ENCODE measurements around the gene C21orf91. TPM values are rescaled to one million over a fixed set of nuclear protein-coding genes. Genes with fewer than 3 reads are reported as not detected.

C21orf91 gene
- total RNA-seq, 1 donor from 2014 or later, result 26.7 TPM

- Mint-ChIP-seq H3K4me3 (no peak overlapping the region), H3K27me3 (ENCODE audit: low read depth) (no peaks in the 10 kb centered on the region), H3K9me3 (no peaks in the 10 kb centered on the region), H3K4me1 (peaks cover 10% of the 10 kb centered on the region), H3K36me3 (peaks cover 23% of the 10 kb centered on the region), H3K27ac (no peak overlapping the region)
- TF ChIP-seq CTCF (IDR thresholded peaks at IDR 0.05; ENCODE audit: unreplicated experiment), result no peak
- no peak for DNase-seq (ENCODE audit: low spot score in 2 of 2, unreplicated experiment in 2 of 2)
Measured at GRCh38 chr21:17798796-17799195, 20.4 kb downstream of the C21orf91 start.

- Mint-ChIP-seq H3K27me3 (ENCODE audit: low read depth) (no peaks in the 10 kb centered on the region), H3K4me1 (peaks cover 10% of the 10 kb centered on the region), H3K36me3 (peaks cover 29% of the 10 kb centered on the region), H3K9me3 (no peaks in the 10 kb centered on the region), H3K27ac (no peak overlapping the region), H3K4me3 (no peak overlapping the region)
- no peak for DNase-seq (ENCODE audit: low spot score in 2 of 2, unreplicated experiment in 2 of 2)
- no peak for TF ChIP-seq CTCF (IDR thresholded peaks at IDR 0.05; ENCODE audit: unreplicated experiment)
Measured at GRCh38 chr21:17797967-17798366, 21.2 kb downstream of the C21orf91 start.

GRCh38 chr21:17796503-17796902 lies 22.7 kb downstream of the C21orf91 start:
- Mint-ChIP-seq H3K4me3 (no peak overlapping the region), H3K27me3 (ENCODE audit: low read depth) (no peaks in the 10 kb centered on the region), H3K27ac (no peak overlapping the region), H3K4me1 (peaks cover 10% of the 10 kb centered on the region), H3K9me3 (no peaks in the 10 kb centered on the region), H3K36me3 (peaks cover 25% of the 10 kb centered on the region)
- no peak for TF ChIP-seq CTCF (IDR thresholded peaks at IDR 0.05; ENCODE audit: unreplicated experiment)
- DNase-seq (ENCODE audit: low spot score in 2 of 2, unreplicated experiment in 2 of 2), result no peak

- H3K36me3 Mint-ChIP-seq, result peaks cover 28% of the 10 kb centered on the region
- no peak overlapping the region for H3K4me3 Mint-ChIP-seq
- no peaks in the 10 kb centered on the region for H3K9me3 Mint-ChIP-seq
- no peaks in the 10 kb centered on the region for H3K27me3 Mint-ChIP-seq (ENCODE audit: low read depth)
- peaks cover 10% of the 10 kb centered on the region for H3K4me1 Mint-ChIP-seq
- no peak overlapping the region for H3K27ac Mint-ChIP-seq
- no peak for DNase-seq (ENCODE audit: low spot score in 2 of 2, unreplicated experiment in 2 of 2)
- TF ChIP-seq CTCF (IDR thresholded peaks at IDR 0.05; ENCODE audit: unreplicated experiment), result no peak
Measured at GRCh38 chr21:17796037-17796403, 23.1 kb downstream of the C21orf91 start.

- Mint-ChIP-seq H3K36me3 (peaks cover 26% of the 10 kb centered on the region), H3K27me3 (ENCODE audit: low read depth) (no peaks in the 10 kb centered on the region), H3K4me3 (no peak overlapping the region), H3K27ac (no peak overlapping the region), H3K4me1 (peaks cover 10% of the 10 kb centered on the region), H3K9me3 (no peaks in the 10 kb centered on the region)
- no peak for DNase-seq (ENCODE audit: low spot score in 2 of 2, unreplicated experiment in 2 of 2)
- no peak for TF ChIP-seq CTCF (IDR thresholded peaks at IDR 0.05; ENCODE audit: unreplicated experiment)
Measured at GRCh38 chr21:17795146-17796036, 23.8 kb downstream of the C21orf91 start.

Data from mesothelial cell of epicardium (in vitro differentiated cells).